GM21381 (cell line): ENCODE data around the gene RAB8A.
"Not testable (repeated sequence)": the region's sequence is repeated elsewhere in the genome, so short reads cannot be mapped to it uniquely, and the experiment has no call there.

Source experiments
- ATAC-seq: cut with Tn5 transposase; IDR thresholded peaks from one replicate; pipeline ENCODE4 v1.9.1; 2021; ENCODE audit warnings: mild to moderate bottlenecking, moderate library complexity; ENCODE audit not compliant: unreplicated experiment

Gene RAB8A

DNA sequence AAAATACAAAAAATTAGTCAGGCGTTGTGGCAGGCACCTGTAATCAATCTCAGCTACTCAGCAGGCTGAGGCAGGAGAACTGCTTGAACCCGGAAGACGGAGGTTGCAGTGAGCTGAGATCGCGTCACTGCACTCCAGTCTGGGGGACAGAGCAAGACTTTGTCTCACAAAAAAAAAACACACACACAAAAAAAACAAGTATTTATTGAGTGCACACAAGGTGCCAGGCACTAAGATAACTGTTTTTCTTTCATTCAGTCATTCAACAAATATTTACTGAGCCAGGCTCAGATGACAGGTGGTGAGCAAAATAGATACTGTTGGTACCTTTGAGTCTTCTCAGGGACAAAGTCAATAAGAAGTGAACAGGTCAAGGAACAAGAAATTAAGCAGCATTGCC, 55.4 kb downstream of the RAB8A start:
- no peak for ATAC-seq

- no peak for ATAC-seq
These were observed 56.9 kb downstream of the RAB8A start for GRCh38 chr19:16168465-16169081.

DNA sequence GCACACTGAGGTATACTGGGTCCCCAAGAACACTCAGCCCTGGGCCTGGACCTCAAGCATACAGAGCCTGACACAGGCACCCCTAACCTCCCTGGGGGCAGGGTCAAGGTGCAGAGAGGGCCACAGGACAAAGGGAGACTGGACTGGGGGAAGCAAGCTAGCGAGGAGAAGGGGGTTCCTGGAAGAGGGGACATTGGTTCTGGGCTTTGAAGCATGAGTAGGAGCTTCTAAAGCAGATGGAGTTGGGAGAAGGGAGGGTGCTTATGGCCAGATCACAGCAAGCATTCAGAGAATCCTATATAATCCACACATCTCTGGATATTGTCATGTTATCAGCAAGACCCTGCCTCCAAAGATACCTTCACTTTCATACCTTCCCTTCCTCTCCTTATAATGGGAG, 58.4 kb downstream of the RAB8A start:
- ATAC-seq = no peak

- ATAC-seq = no peak
These were observed 64.3 kb downstream of the RAB8A start for GRCh38 chr19:16175954-16176353.

GRCh38 chr19:16178866-16179265, 67.2 kb downstream of the RAB8A start:
- ATAC-seq = not testable (repeated sequence)

DNA sequence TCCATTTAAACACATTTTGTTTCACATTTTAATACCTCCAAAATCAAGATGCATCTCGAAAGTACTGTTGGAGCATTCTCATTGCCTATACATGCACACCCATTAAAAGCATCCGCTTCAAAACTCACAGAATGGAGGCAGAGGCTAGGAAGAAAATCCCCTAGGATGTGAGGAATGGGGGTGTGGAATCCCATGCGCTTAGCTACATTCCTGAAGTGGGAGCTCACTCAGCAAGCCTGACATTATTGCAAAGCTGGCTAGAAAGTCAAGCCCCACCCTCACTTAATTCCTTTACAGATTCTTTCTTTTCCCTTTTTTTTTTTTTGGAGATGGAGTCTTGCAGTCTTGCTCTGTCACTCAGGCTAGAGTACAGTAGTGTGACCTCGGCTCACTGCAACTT, 68.9 kb downstream of the RAB8A start:
- no peak for ATAC-seq
